ENCODE measurements around the gene PGM1.
"Not testable (repeated sequence)": the region's sequence is repeated elsewhere in the genome, so short reads cannot be mapped to it uniquely, and the experiment has no call there.

PGM1 gene

GRCh38 chr1:63557365-63557987 lies 35.7 kb upstream of the PGM1 start:
- Mint-ChIP-seq H3K27me3 (ENCODE audit: low read depth, poor library complexity) (no peaks in the 10 kb centered on the region), H3K4me3 (no peak overlapping the region)

GRCh38 chr1:63559357-63559756 lies 33.9 kb upstream of the PGM1 start:
- Mint-ChIP-seq H3K9me3 (peaks cover 3% of the 10 kb centered on the region), H3K36me3 (ENCODE audit: low read depth) (peaks cover 33% of the 10 kb centered on the region), H3K27me3 (ENCODE audit: low read depth, poor library complexity) (no peaks in the 10 kb centered on the region), H3K4me3 (no peak overlapping the region), H3K4me1 (no peaks in the 10 kb centered on the region), H3K27ac (no peak overlapping the region)
- no peak for TF ChIP-seq CTCF (IDR thresholded peaks at IDR 0.05)
- DNase-seq: no peak

More at GRCh38 chr1:63557365-63557987, 35.7 kb upstream of the PGM1 start:
- H3K27ac Mint-ChIP-seq: peak overlapping the region; percentile 8
- no peaks in the 10 kb centered on the region for H3K4me1 Mint-ChIP-seq
- peaks cover 22% of the 10 kb centered on the region for H3K36me3 Mint-ChIP-seq (ENCODE audit: low read depth)
- DNase-seq: peak; percentile 45
- peak; percentile 57 for TF ChIP-seq CTCF (IDR thresholded peaks at IDR 0.05)
- H3K9me3 Mint-ChIP-seq: no peaks in the 10 kb centered on the region

GRCh38 chr1:63563745-63564144 lies 29.5 kb upstream of the PGM1 start:
- Mint-ChIP-seq H3K4me1 (no peaks in the 10 kb centered on the region), H3K9me3 (peaks cover 22% of the 10 kb centered on the region), H3K27ac (no peak overlapping the region)

GRCh38 chr1:63569068-63569467 lies 24.1 kb upstream of the PGM1 start:
- Mint-ChIP-seq H3K4me3 (no peak overlapping the region), H3K27me3 (ENCODE audit: low read depth, poor library complexity) (no peaks in the 10 kb centered on the region), H3K36me3 (ENCODE audit: low read depth) (peaks cover 24% of the 10 kb centered on the region), H3K27ac (no peak overlapping the region), H3K9me3 (peaks cover 22% of the 10 kb centered on the region), H3K4me1 (no peaks in the 10 kb centered on the region)
- TF ChIP-seq CTCF (IDR thresholded peaks at IDR 0.05): no peak
- no peak for DNase-seq

More at GRCh38 chr1:63563745-63564144, 29.5 kb upstream of the PGM1 start:
- H3K4me3 Mint-ChIP-seq: no peak overlapping the region
- H3K36me3 Mint-ChIP-seq (ENCODE audit: low read depth): peaks cover 49% of the 10 kb centered on the region
- no peaks in the 10 kb centered on the region for H3K27me3 Mint-ChIP-seq (ENCODE audit: low read depth, poor library complexity)
- no peak for DNase-seq
- TF ChIP-seq CTCF (IDR thresholded peaks at IDR 0.05): no peak

GRCh38 chr1:63569640-63570316 lies 23.4 kb upstream of the PGM1 start:
- Mint-ChIP-seq H3K27ac (no peak overlapping the region), H3K27me3 (ENCODE audit: low read depth, poor library complexity) (no peaks in the 10 kb centered on the region), H3K36me3 (ENCODE audit: low read depth) (peaks cover 17% of the 10 kb centered on the region), H3K4me3 (no peak overlapping the region), H3K9me3 (peaks cover 15% of the 10 kb centered on the region), H3K4me1 (no peaks in the 10 kb centered on the region)
- TF ChIP-seq CTCF (IDR thresholded peaks at IDR 0.05): no peak
- no peak for DNase-seq

GRCh38 chr1:63572686-63573085 lies 20.5 kb upstream of the PGM1 start:
- not testable (repeated sequence) for H3K4me3 Mint-ChIP-seq; DNase-seq; H3K36me3 Mint-ChIP-seq (ENCODE audit: low read depth); H3K27ac Mint-ChIP-seq; H3K27me3 Mint-ChIP-seq (ENCODE audit: low read depth, poor library complexity); H3K4me1 Mint-ChIP-seq; H3K9me3 Mint-ChIP-seq

- H3K4me3 Mint-ChIP-seq; H3K36me3 Mint-ChIP-seq (ENCODE audit: low read depth); DNase-seq; H3K4me1 Mint-ChIP-seq; H3K27me3 Mint-ChIP-seq (ENCODE audit: low read depth, poor library complexity); H3K27ac Mint-ChIP-seq; H3K9me3 Mint-ChIP-seq: not testable (repeated sequence)
These were observed 18.9 kb upstream of the PGM1 start for GRCh38 chr1:63574203-63574796.
